HG03064 (cell line): ENCODE results near the gene CPSF4.
"Not testable (repeated sequence)": the region's sequence is repeated elsewhere in the genome, so short reads cannot be mapped to it uniquely, and the experiment has no call there.

Source experiments
- ATAC-seq: cut with Tn5 transposase; IDR thresholded peaks from one replicate; pipeline ENCODE4 v1.9.1; 2021; ENCODE audit warnings: low read depth; ENCODE audit not compliant: unreplicated experiment

CPSF4 gene

GRCh38 chr7:99407872-99408378 is 30.8 kb upstream of the CPSF4 start:
- no peak for ATAC-seq

- ATAC-seq = peak; percentile 80
Measured at GRCh38 chr7:99408379-99409191, 30.2 kb upstream of the CPSF4 start, which contains the start of the genes BUD31 and PDAP1. BUD31 (plus strand) TSS chr7:99408969; CDS start chr7:99411093, 2,124 bp downstream. PDAP1 (minus strand) TSS chr7:99408597; CDS start chr7:99408548, 49 bp downstream.

- ATAC-seq = no peak
Measured at GRCh38 chr7:99409192-99409572, 29.6 kb upstream of the CPSF4 start.

GRCh38 chr7:99409806-99410205 is 28.9 kb upstream of the CPSF4 start:
- no peak for ATAC-seq

GRCh38 chr7:99410635-99411034 is 28.1 kb upstream of the CPSF4 start:
- ATAC-seq = no peak

- ATAC-seq = not testable (repeated sequence)
Measured at GRCh38 chr7:99415513-99416127, 23.1 kb upstream of the CPSF4 start.

GRCh38 chr7:99418260-99418659 is 20.5 kb upstream of the CPSF4 start:
- no peak for ATAC-seq

- ATAC-seq = no peak
Measured at GRCh38 chr7:99419323-99420021, 19.3 kb upstream of the CPSF4 start.

- no peak for ATAC-seq
Measured at GRCh38 chr7:99420213-99420612, 18.5 kb upstream of the CPSF4 start.

- ATAC-seq = no peak
Measured at GRCh38 chr7:99420986-99421385, 17.8 kb upstream of the CPSF4 start.

- no peak for ATAC-seq
Measured at GRCh38 chr7:99422186-99422585, 16.6 kb upstream of the CPSF4 start.

- ATAC-seq = no peak
Measured at GRCh38 chr7:99422625-99423024, 16.1 kb upstream of the CPSF4 start.

- ATAC-seq = no peak
Measured at GRCh38 chr7:99424932-99425730, 13.6 kb upstream of the CPSF4 start.

- ATAC-seq = no peak
Measured at GRCh38 chr7:99428972-99429566, 9.7 kb upstream of the CPSF4 start.

- no peak for ATAC-seq
Measured at GRCh38 chr7:99429756-99430155, 9.0 kb upstream of the CPSF4 start.

- not testable (repeated sequence) for ATAC-seq
Measured at GRCh38 chr7:99431756-99432540, 6.8 kb upstream of the CPSF4 start.

GRCh38 chr7:99433158-99433557 is 5.6 kb upstream of the CPSF4 start:
- no peak for ATAC-seq

GRCh38 chr7:99437946-99438572 is 684 bp upstream of the CPSF4 start:
- peak; percentile 7 for ATAC-seq

- ATAC-seq = no peak
Measured at GRCh38 chr7:99440195-99440594, 1.5 kb downstream of the CPSF4 start.
